SK-N-SH treated with all-trans-retinoic acid at 6 μM for 48 hours (cell line): Measurements from ENCODE around the gene PGM5.

ENCODE experiments used
- ESRRG ChIP-seq: fragments of 250-450 bp; sonication (Bioruptor Pico); IDR thresholded peaks from 2 replicates; pipeline ENCODE4 v1.6.1; 2021; ENCODE audit warnings: mild to moderate bottlenecking
- TF ChIP-seq, protein P1 (sequence below): fragments of 250-450 bp; sonication (Bioruptor Pico); IDR thresholded peaks from 2 replicates; pipeline ENCODE4 v1.5.1; 2020; ENCODE audit warnings: low read depth, mild to moderate bottlenecking, moderate library complexity
- TF ChIP-seq, protein P2 (sequence below): fragments of 250-450 bp; sonication (Bioruptor Pico); IDR thresholded peaks from 2 replicates; pipeline ENCODE4 v1.8.0; 2020; ENCODE audit warnings: mild to moderate bottlenecking, moderate library complexity, borderline replicate concordance

DNA sequence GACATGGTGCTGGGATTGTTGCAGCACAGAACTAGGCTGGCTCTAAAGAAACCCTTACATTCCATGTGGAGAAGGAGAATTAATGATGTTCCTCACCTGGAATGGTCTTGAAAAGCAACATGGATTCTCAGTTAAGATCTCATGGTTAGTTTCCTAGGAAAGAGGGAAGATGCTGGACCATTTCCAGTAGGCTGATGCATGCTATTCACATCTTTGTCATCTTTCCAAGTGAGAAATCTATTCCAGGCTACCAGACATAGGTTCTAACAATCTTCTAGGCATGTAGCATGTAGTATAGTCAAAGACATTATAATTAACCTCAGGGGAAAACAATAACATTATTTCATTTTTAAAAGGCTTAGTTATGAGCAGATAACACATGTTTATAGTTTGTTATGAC is 139.9 kb downstream of the PGM5 start:
- TF ChIP-seq, protein P1, sequence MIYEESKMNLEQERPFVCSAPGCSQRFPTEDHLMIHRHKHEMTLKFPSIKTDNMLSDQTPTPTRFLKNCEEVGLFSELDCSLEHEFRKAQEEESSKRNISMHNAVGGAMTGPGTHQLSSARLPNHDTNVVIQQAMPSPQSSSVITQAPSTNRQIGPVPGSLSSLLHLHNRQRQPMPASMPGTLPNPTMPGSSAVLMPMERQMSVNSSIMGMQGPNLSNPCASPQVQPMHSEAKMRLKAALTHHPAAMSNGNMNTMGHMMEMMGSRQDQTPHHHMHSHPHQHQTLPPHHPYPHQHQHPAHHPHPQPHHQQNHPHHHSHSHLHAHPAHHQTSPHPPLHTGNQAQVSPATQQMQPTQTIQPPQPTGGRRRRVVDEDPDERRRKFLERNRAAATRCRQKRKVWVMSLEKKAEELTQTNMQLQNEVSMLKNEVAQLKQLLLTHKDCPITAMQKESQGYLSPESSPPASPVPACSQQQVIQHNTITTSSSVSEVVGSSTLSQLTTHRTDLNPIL (CRISPR knock-in tag): no peak
- no peak for TF ChIP-seq ESRRG
- TF ChIP-seq, protein P2, sequence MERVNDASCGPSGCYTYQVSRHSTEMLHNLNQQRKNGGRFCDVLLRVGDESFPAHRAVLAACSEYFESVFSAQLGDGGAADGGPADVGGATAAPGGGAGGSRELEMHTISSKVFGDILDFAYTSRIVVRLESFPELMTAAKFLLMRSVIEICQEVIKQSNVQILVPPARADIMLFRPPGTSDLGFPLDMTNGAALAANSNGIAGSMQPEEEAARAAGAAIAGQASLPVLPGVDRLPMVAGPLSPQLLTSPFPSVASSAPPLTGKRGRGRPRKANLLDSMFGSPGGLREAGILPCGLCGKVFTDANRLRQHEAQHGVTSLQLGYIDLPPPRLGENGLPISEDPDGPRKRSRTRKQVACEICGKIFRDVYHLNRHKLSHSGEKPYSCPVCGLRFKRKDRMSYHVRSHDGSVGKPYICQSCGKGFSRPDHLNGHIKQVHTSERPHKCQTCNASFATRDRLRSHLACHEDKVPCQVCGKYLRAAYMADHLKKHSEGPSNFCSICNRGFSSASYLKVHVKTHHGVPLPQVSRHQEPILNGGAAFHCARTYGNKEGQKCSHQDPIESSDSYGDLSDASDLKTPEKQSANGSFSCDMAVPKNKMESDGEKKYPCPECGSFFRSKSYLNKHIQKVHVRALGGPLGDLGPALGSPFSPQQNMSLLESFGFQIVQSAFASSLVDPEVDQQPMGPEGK (CRISPR knock-in tag): no peak
